SK-N-MC (cell line): Measurements from ENCODE around the gene FAF2.
"Not testable (repeated sequence)": the region's sequence is repeated elsewhere in the genome, so short reads cannot be mapped to it uniquely, and the experiment has no call there.

Source experiments
- EZH2 ChIP-seq: fragments of 200-600 bp; sonication (generic); IDR thresholded peaks from one replicate; pipeline ENCODE4 v1.6.1; 2017; ENCODE audit warnings: antibody characterized with exemption
- FOXP2 ChIP-seq: optimal IDR thresholded peaks from 2 replicates; pipeline ENCODE3; 2011; ENCODE audit warnings: mild to moderate bottlenecking, moderate library complexity; ENCODE audit not compliant: insufficient read depth; ENCODE audit errors: extremely low read length, control extremely low read depth
- POLR2AphosphoS5 ChIP-seq: IDR thresholded peaks from 2 replicates; pipeline ENCODE4 v1.6.1; 2012; ENCODE audit warnings: mild to moderate bottlenecking, low read depth, low read length, borderline replicate concordance

DNA sequence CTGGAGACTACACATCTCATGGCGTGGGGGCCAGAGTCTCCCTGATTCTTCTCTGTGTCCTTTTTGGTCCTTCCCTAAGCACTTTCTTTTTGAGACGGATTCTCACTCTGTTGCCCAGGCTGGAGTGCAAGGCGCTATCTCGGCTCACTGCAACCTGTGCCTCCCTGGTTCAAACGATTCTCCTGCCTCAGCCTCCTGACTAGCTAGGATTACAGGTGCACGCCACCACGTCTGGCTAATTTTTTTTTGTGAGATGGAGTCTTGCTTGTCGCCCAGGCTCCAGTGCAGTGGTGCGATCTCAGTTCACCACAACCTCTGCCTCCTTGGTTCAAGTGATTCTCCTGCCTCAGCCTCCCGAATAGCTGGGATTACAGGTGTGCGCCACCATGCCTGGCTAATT is 102.8 kb downstream of the FAF2 start:
- TF ChIP-seq EZH2, POLR2AphosphoS5, FOXP2: not testable (repeated sequence)
